B cell (primary cell): Measurements from ENCODE around the gene CCK. TPM values are rescaled to one million over a fixed set of nuclear protein-coding genes. Genes with fewer than 3 reads are reported as not detected.

Experiments
- ATAC-seq: fragments of 200-7000 bp; cut with Tn5 transposase; one replicate; pipeline ENCODE4 v1.10.0; 2021; ENCODE audit warnings: low read depth, mild to moderate bottlenecking, moderate number of reproducible peaks, moderate library complexity
- CTCF ChIA-PET: fragments of 350-600 bp; sonication (Branson Sonifier 250); formaldehyde crosslinking; loops from one replicate; lab custom pipeline; 2021; ENCODE audit warnings: antibody characterized with exemption, inconsistent platforms; lab: Charles Lee
- POLR2A ChIA-PET: fragments of 350-600 bp; sonication (Branson Sonifier 250); formaldehyde crosslinking; loops from one replicate; lab custom pipeline; 2021; ENCODE audit warnings: antibody characterized with exemption; lab: Charles Lee
- DNase-seq: peaks from one replicate; pipeline ENCODE4 v3.0.0; 2013
- H2AFZ ChIP-seq: 2 replicates; pipeline ENCODE4 v1.6.1; 2012; ENCODE audit warnings: mild to moderate bottlenecking, low read depth, low read length; ENCODE audit not compliant: insufficient read depth, poor library complexity, severe bottlenecking
- H3K27ac ChIP-seq, 2 donors: 1 replicate in 1 of 2; 2 replicates in 1 of 2; pipeline ENCODE4 v1.5.1; 2012 to 2013; ENCODE audit warnings: low read length in 2 of 2, mild to moderate bottlenecking in 2 of 2, moderate library complexity in 1 of 2
- H3K27me3 ChIP-seq, 4 experiments: fragments of 200-600 bp in 1 of 4; sonication (generic) in 1 of 4; replicated peaks in 1 of 4; 1 replicate in 2 of 4; 2 replicates in 2 of 4; pipeline versions ENCODE4 v1.6.1 to v1.7.0; 2013 to 2016; ENCODE audit warnings: low read length in 3 of 4, mild to moderate bottlenecking in 2 of 4, mixed read lengths in 1 of 4, moderate library complexity in 1 of 4; ENCODE audit not compliant: insufficient read depth in 4 of 4, control insufficient read depth in 3 of 4; ENCODE audit errors: control extremely low read depth in 1 of 4
- H3K36me3 ChIP-seq, 2 experiments: replicated peaks in 1 of 2; 1 replicate in 1 of 2; 2 replicates in 1 of 2; pipeline versions ENCODE4 v1.6.1 to v1.7.1; 2013; ENCODE audit warnings: low read length in 1 of 2; ENCODE audit not compliant: insufficient read depth in 2 of 2, control insufficient read depth in 1 of 2; ENCODE audit errors: control extremely low read depth in 1 of 2, extremely low read depth in 1 of 2
- H3K4me1 ChIP-seq, 2 donors: fragments of 200-600 bp in 1 of 2; sonication (generic) in 1 of 2; 1 replicate in 1 of 2; 2 replicates in 1 of 2; pipeline versions ENCODE4 v1.5.1 to v1.6.1; 2013 to 2017; ENCODE audit warnings: low read length in 2 of 2; ENCODE audit not compliant: control insufficient read depth in 2 of 2, insufficient read depth in 2 of 2
- H3K4me2 ChIP-seq: replicated peaks from 2 replicates; pipeline ENCODE3; 2012; ENCODE audit warnings: mild to moderate bottlenecking, low read depth, low read length; ENCODE audit not compliant: poor library complexity, severe bottlenecking
- H3K4me3 ChIP-seq, 5 experiments: fragments of 200-600 bp in 1 of 5; sonication (generic) in 1 of 5; 1 replicate in 3 of 5; 2 replicates in 2 of 5; pipeline versions ENCODE4 v1.5.1 to v1.7.0; 2011 to 2016; ENCODE audit warnings: low read length in 4 of 5, mild to moderate bottlenecking in 4 of 5, low read depth in 2 of 5, control low read depth in 1 of 5, moderate library complexity in 1 of 5; ENCODE audit not compliant: insufficient read depth in 1 of 5; ENCODE audit errors: control extremely low read depth in 1 of 5, extremely low read depth in 1 of 5
- H3K79me2 ChIP-seq: fragments of 200-600 bp; sonication (generic); one replicate; pipeline ENCODE4 v1.6.0; 2016; ENCODE audit warnings: low read length; ENCODE audit not compliant: control insufficient read depth, insufficient read depth
- H3K9ac ChIP-seq: fragments of 200-600 bp; sonication (generic); 2 replicates; pipeline ENCODE4 v1.6.1; 2017; ENCODE audit warnings: mild to moderate bottlenecking, low read length, moderate library complexity
- H3K9me3 ChIP-seq, 3 donors: one replicate each; pipeline versions ENCODE4 v1.6.1 to v1.7.1; 2013; ENCODE audit warnings: low read length in 2 of 3; ENCODE audit not compliant: control insufficient read depth in 2 of 3, insufficient read depth in 1 of 3; ENCODE audit errors: control extremely low read depth in 1 of 3
- H4K20me1 ChIP-seq: 2 replicates; pipeline ENCODE4 v1.6.0; 2012; ENCODE audit warnings: mild to moderate bottlenecking, low read length; ENCODE audit not compliant: insufficient read depth, control insufficient read depth, poor library complexity, severe bottlenecking
- H3K27ac Mint-ChIP-seq: one replicate; pipeline ENCODE4 v1.8.0; 2021; ENCODE audit warnings: mixed read lengths
- H3K27me3 Mint-ChIP-seq: one replicate; pipeline ENCODE4 v1.8.0; 2021; ENCODE audit warnings: mixed read lengths
- H3K4me1 Mint-ChIP-seq: one replicate; pipeline ENCODE4 v1.8.0; 2021; ENCODE audit warnings: mixed read lengths
- H3K4me3 Mint-ChIP-seq: one replicate; pipeline ENCODE4 v1.8.0; 2021; ENCODE audit warnings: mixed read lengths
- H3K9me3 Mint-ChIP-seq: one replicate; pipeline ENCODE4 v1.8.0; 2022; ENCODE audit warnings: mixed read lengths; ENCODE audit not compliant: insufficient read depth
- EZH2 ChIP-seq: IDR thresholded peaks from 2 replicates; pipeline ENCODE4 v1.6.1; 2012; ENCODE audit warnings: borderline replicate concordance, low read depth, mild to moderate bottlenecking, moderate library complexity, low read length; ENCODE audit not compliant: insufficient read depth, poor library complexity, severe bottlenecking
- WGBS: methylation state at CpG from one replicate; pipeline ENCODE4 v1.1.5; 2013; ENCODE audit warnings: missing lambda C conversion rate; ENCODE audit not compliant: insufficient coverage; 5-methylcytosine and 5-hydroxymethylcytosine counted together
- intact Hi-C: fragments of 100-400 bp; cut with micrococcal nuclease; formaldehyde crosslinking; loops from one replicate; pipeline ENCODE4 v1.10.0; 2022
- polyA plus RNA-seq: library from polyadenylated mRNA; depleted of rRNA; stranded (reverse); fragments of >200 nt; gene quantifications from 2 replicates; pipeline ENCODE4 v1.2.3, GENCODE V29; 2012
- total RNA-seq, 2 donors: library from RNA; stranded (reverse); fragments of 120-200 nt in 1 of 2; gene quantifications; 1 replicate in 1 of 2; 2 replicates in 1 of 2; pipeline versions ENCODE4 v1.2.3 to v1.2.4, GENCODE V29; 2013 to 2022
- TF ChIP-seq, protein P1 (sequence below): fragments of 200-600 bp; IDR thresholded peaks from one replicate; pipeline ENCODE4 v1.8.0; 2022; ENCODE audit warnings: antibody characterized with exemption, mild to moderate bottlenecking

Gene CCK
- total and polyA plus RNA-seq, 2 donors (not counting 1 experiment from before 2014, with no cell fraction given), result not detected

DNA sequence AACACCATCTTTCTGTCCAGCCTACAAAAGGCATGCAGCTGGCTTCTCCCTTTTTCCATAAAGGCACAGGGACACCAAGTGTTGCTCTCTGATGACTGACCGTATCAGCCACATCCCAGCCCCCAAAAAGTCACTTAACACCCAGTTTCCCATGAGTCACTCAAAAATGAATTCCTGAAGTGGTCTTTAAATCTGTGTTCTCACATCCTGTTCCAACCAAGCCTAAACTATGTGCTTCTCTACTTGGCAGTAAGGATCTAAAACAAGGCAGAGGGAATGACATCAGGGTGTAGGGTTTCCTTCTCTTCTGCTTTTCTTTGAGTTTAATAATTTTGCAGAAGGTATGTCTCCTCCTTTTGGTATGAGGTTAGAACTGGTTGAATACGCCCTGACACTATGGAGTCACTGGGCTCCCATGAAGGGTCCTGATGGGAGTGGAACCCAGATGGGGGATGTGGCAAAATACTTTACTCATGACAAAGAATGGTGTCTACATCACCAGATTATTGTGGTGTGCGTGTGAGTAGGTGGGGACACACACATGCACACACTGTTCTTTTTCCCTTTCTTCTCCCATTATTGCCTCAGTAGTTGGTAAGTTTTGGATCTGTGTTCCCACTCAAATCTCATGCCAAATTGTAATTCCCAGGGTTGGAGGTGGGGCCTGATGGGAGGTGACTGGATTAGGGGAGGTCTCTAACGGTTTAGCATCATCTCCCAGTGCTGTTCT, 35.6 kb upstream of the CCK start:
- H3K36me3 ChIP-seq, result no peaks in the 10 kb centered on the region
- H3K27ac Mint-ChIP-seq, result peak overlapping the region; percentile 29
- H4K20me1 ChIP-seq, result no peaks in the 10 kb centered on the region
- H3K9ac ChIP-seq, result no peak overlapping the region
- peak overlapping the region in 1 of 2 donors; percentile 82 for H3K27ac ChIP-seq
- intact Hi-C loops, result no loop called here
- peaks cover 25 to 31% of the 10 kb centered on the region in 2 donors for H3K4me1 ChIP-seq
- peaks cover 0 to 5% (median 0%) of the 10 kb centered on the region in 3 donors for H3K9me3 ChIP-seq
- WGBS, result no CpG with 5 or more reads among the region's 4 CpGs
- peaks cover 43% of the 10 kb centered on the region for H3K4me1 Mint-ChIP-seq
- H3K9me3 Mint-ChIP-seq, result no peaks in the 10 kb centered on the region
- peaks cover 0 to 7% (median 0%) of the 10 kb centered on the region in 4 experiments for H3K27me3 ChIP-seq
- DNase-seq (no peak), ATAC-seq (no peak)
- H3K4me3 ChIP-seq, result no peak overlapping the region
- peaks cover 5% of the 10 kb centered on the region for H3K27me3 Mint-ChIP-seq
- no peak overlapping the region for H3K4me3 Mint-ChIP-seq
- TF ChIP-seq, protein P1, sequence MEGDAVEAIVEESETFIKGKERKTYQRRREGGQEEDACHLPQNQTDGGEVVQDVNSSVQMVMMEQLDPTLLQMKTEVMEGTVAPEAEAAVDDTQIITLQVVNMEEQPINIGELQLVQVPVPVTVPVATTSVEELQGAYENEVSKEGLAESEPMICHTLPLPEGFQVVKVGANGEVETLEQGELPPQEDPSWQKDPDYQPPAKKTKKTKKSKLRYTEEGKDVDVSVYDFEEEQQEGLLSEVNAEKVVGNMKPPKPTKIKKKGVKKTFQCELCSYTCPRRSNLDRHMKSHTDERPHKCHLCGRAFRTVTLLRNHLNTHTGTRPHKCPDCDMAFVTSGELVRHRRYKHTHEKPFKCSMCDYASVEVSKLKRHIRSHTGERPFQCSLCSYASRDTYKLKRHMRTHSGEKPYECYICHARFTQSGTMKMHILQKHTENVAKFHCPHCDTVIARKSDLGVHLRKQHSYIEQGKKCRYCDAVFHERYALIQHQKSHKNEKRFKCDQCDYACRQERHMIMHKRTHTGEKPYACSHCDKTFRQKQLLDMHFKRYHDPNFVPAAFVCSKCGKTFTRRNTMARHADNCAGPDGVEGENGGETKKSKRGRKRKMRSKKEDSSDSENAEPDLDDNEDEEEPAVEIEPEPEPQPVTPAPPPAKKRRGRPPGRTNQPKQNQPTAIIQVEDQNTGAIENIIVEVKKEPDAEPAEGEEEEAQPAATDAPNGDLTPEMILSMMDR, result no peak
- TF ChIP-seq EZH2, result no peak
- ChIA-PET POLR2A (no interaction called here), CTCF (no interaction called here)
- H3K79me2 ChIP-seq, result no peaks in the 10 kb centered on the region
- H3K4me2 ChIP-seq, result no peak overlapping the region
- H2AFZ ChIP-seq, result no peak overlapping the region

DNA sequence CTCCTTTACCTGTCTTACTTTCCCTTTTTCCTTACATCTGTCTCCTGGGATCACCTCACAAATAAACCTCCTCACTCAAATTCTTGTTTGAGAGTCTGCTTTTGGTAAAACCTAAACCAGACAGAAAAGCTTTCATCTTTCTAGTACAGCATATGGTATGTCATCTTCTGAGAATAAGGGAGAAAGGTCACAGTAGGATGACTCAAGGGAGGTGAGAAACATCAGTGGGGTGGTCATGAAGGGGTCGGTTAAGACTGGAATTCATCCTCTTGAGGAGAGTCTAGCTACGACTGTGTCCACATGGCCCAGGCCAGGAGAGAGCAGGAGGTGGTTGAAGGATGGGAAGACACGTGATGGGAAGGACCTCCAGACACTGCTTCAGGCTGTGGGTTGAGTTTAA, 34.8 kb upstream of the CCK start:
- no peak overlapping the region for H3K4me3 ChIP-seq
- H3K79me2 ChIP-seq, result no peaks in the 10 kb centered on the region
- DNase-seq, result no peak
- Mint-ChIP-seq H3K4me1 (peaks cover 37% of the 10 kb centered on the region), H3K9me3 (no peaks in the 10 kb centered on the region), H3K4me3 (no peak overlapping the region), H3K27me3 (peaks cover 5% of the 10 kb centered on the region), H3K27ac (no peak overlapping the region)
- no peak for ATAC-seq
- peaks cover 0 to 2% (median 0%) of the 10 kb centered on the region in 3 donors for H3K9me3 ChIP-seq
- intact Hi-C loops, result no loop called here
- no peak overlapping the region for H2AFZ ChIP-seq
- H3K4me1 ChIP-seq, result peaks cover 23 to 24% of the 10 kb centered on the region in 2 donors
- no peak overlapping the region for H3K27ac ChIP-seq
- no peak for TF ChIP-seq EZH2
- TF ChIP-seq, protein P1, result no peak
- no peaks in the 10 kb centered on the region for H4K20me1 ChIP-seq
- POLR2A ChIA-PET, result no interaction called here
- H3K9ac ChIP-seq, result no peak overlapping the region
- peaks cover 0 to 7% (median 0%) of the 10 kb centered on the region in 4 experiments for H3K27me3 ChIP-seq
- WGBS, result 73% methylated on average over 3 of the region's 3 CpGs
- CTCF ChIA-PET, result no interaction called here
- no peaks in the 10 kb centered on the region for H3K36me3 ChIP-seq
- no peak overlapping the region for H3K4me2 ChIP-seq
